Gastrocnemius medialis (tissue), 4 donors: Measurements from ENCODE around the gene LDLRAD4.

Source experiments
- POLR2A ChIP-seq, 2 donors: fragments of 450-650 bp; IDR thresholded peaks; one replicate each; pipeline ENCODE4 v1.6.1; 2017; ENCODE audit warnings: antibody characterized with exemption in 2 of 2, mild to moderate bottlenecking in 2 of 2, moderate library complexity in 2 of 2
- TF ChIP-seq, protein P1 (sequence below), 5 experiments: fragments of 450-650 bp in 3 of 5; fragments of 200-600 bp in 2 of 5; sonication (generic) in 2 of 5; IDR thresholded peaks in 4 of 5; conservative IDR thresholded peaks in 1 of 5; 1 replicate in 4 of 5; 2 replicates in 1 of 5; pipeline ENCODE4 v1.5.1; 2016 to 2019; ENCODE audit warnings: antibody characterized with exemption in 5 of 5, mild to moderate bottlenecking in 3 of 5, moderate library complexity in 3 of 5

DNA sequence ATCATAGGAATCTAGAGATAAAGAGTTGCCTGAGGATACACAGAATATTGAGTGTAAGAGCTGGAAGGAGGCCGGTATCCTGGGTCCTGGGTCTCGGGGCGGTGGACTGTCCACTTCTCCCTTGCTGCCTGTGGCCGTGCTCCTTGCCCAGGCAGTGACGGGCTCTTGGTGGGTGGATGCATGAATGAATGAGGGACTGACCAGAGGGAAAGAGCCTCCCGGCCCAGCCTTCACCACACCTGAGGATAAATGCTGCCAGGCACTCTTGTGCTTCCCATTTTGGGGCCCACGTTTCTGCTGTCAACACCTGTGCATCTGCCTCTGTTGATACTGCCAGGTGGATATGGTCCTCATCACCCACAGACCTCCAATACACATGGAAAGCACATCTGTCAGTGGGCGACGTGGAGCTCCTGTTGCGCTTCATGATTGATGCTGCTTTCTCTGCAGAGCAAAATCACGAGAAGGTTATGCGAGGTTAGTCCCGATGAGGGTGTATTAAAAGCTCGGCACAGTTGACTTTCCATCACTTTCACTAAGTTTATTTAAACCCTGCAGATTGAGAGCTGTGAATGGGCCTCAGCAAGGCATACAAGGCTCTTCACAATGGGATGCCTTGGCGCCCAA lies 211.4 kb downstream of the LDLRAD4 start:
- TF ChIP-seq, protein P1, sequence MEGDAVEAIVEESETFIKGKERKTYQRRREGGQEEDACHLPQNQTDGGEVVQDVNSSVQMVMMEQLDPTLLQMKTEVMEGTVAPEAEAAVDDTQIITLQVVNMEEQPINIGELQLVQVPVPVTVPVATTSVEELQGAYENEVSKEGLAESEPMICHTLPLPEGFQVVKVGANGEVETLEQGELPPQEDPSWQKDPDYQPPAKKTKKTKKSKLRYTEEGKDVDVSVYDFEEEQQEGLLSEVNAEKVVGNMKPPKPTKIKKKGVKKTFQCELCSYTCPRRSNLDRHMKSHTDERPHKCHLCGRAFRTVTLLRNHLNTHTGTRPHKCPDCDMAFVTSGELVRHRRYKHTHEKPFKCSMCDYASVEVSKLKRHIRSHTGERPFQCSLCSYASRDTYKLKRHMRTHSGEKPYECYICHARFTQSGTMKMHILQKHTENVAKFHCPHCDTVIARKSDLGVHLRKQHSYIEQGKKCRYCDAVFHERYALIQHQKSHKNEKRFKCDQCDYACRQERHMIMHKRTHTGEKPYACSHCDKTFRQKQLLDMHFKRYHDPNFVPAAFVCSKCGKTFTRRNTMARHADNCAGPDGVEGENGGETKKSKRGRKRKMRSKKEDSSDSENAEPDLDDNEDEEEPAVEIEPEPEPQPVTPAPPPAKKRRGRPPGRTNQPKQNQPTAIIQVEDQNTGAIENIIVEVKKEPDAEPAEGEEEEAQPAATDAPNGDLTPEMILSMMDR (IDR thresholded peaks at IDR 0.05 in 4 of 5, conservative IDR thresholded peaks at IDR 0.05 in 1 of 5) = no peak
- TF ChIP-seq POLR2A (IDR thresholded peaks at IDR 0.05) = no peak
